ELR (cell line): ENCODE data around the gene RETSAT.

Experiments
- DNase-seq: peaks from one replicate; pipeline ENCODE4 v3.0.0-alpha.2; 2015; ENCODE audit warnings: low read depth

Gene RETSAT

GRCh38 chr2:85307527-85307897 lies 46.8 kb downstream of the RETSAT start:
- DNase-seq = no peak

GRCh38 chr2:85303780-85304531 lies 50.4 kb downstream of the RETSAT start:
- DNase-seq = no peak

- no peak for DNase-seq
Observed at GRCh38 chr2:85302121-85302520, 52.2 kb downstream of the RETSAT start.
